RPMI8226 (cell line): Measurements from ENCODE around the gene ZNF276.
A peak's percentile ranks its signal among the peaks of the same experiment; 100 is the strongest.
"Not testable (repeated sequence)": the region's sequence is repeated elsewhere in the genome, so short reads cannot be mapped to it uniquely, and the experiment has no call there.

Experiments used
- DNase-seq: peaks from one replicate; pipeline ENCODE4 v3.0.0-alpha.2; 2015

Gene ZNF276

DNA sequence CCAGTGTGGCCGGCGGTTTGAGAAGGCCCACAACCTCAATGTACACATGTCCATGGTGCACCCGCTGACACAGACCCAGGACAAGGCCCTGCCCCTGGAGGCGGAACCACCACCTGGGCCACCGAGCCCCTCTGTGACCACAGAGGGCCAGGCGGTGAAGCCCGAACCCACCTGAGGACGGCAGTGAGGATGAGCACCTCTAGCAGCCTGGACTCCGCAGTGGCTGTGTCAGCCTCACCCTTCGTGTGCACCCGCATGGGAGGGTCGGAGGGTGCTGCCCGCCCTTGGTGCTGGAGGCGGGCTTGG, 16.7 kb downstream of the ZNF276 start:
- DNase-seq: no peak

DNA sequence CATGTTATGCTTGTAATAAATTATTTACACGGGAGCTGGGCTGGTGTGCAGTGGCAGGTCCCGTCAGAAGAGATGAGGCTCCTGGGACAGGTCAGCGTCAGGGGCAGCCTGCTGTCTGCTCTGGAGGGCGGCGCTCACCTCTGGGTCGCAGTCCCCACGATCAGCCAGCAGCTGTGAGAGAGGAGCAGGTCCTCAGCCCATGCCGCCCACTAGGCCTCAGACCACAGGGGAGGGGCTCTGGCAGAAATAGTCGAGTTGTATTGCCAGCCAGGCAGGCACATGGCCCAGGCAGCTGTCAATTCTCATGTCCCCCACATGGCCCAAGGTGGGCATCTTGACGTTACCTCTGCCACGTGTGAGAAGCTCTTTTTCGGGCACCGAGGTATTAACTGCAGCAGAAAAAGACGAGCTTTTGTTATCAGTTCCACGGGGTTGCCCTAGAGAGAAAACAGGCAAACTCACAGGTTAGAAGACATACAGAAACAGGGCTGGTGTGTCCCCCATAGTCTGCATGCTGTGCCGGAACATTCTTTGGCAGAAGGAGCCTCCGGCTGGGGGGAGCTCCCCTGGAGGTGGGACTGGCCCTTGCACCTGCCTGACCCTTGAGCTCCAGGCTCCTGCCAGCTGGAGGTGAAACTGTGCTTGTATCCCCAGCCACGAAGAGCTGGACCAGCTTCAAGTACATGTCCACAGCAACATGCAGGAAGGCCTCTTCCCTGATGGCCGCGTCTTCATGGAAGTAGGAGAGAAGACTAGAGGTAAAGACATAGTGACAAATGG, 17.4 kb downstream of the ZNF276 start:
- DNase-seq: no peak

DNA sequence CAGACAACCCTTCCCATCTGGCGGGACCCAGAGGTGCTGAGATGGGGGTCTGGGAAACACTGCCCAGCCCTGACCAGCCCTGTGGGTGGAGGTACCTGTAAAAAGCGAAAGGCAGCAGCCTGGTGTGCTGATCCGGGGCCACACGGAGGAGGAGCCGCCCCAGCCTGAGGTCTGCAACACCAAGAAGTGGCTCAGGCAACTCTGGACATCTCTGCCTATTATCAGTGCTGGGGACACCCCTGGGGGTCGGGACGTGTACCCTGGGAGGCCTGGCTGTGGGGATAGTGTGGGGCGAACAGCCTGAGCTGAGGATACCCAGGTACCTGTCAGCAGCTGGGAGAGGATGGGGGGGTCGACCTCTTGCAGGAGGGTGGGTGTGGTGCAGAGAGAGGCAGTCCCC, 18.0 kb downstream of the ZNF276 start:
- DNase-seq: no peak

DNA sequence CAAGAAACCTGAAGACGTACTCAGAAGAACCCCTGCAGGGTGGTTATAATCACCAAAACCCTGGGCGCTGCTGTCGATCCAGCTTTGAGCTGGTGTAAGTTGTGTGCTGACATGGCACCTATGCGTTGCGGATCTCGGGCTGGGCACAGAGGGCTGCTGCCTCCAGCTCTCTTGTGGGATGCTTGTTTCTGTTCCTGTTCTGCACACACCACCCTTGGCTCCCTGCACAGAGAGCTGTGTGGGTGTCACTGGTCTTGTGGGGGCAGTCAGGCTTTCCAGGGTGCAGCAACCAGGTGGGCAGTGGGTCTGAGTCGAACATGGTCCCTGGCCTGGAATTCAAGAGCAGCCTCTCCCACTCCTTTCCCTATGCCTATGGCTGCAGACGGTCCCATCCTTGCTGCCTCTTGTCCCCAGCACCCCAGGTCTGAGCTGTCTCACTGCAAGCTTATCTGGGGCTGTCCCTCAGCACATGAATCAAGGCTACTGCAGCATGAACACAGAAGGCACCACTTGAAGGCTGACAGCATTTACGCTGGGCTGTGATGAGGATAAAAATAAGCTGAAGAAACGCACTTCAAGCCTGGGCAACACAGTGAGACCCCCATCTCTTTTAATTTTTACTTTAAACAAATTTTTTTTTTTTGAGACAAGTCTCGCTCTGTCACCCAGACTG, 20.1 kb downstream of the ZNF276 start:
- DNase-seq: no peak

DNA sequence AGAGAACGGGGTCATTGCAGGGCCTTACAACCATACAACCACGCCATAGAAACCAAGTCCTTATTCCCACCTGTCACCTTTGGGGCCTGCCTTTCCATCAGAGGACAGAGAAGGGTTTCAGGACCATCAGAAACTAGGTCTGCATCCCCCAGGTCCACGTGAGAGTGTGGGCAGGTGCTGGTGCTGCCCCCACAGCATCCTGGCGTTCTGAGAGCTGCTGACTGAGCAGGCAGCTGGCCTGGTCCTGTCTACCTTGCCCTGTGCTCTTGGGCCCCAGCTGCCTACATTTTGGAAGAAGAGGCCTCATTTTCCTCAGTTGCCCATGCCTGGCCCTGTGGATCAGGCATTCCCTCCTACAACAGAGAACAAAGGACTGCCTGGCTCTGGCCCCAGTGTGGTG, 21.6 kb downstream of the ZNF276 start:
- no peak for DNase-seq

DNA sequence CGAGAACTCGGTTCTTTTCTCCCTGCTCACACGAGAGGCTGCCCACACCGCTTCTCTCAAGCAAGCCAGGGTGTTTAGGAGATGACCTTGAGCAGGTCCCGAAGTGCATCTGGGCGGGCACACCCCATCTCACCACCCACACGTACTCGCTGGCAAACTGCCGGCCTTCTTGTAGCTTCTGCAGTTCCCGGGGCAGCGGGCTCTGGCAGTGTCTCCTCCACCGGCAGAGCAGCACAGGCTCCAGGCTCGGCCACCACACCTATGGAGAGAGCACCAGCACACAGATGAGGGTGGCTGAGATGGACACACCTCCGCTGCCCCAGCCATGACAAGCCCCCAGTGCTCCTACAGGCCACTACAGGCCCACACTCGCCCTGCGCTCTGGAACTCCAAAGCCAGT, 23.5 kb downstream of the ZNF276 start:
- no peak for DNase-seq

DNA sequence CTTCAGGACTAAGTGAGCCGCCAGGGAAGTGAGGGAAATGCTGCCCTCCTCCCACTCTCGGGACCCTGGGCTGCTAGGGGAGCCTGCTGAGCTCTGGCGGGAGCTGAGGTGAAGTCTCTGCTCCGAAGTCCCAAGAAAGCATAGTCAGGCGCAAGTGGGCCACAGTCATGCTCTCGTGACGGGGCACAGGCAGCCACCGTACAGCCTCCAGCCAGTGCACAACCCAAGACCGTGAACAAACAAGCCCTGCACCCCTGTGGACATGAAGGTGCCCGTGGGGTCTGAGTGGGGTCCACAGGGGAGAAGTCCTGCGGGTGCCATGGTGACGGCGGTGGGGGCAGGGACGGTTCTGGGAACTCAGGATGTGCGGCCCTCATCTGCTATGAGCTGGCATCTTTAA, 24.7 kb downstream of the ZNF276 start:
- DNase-seq: no peak

DNA sequence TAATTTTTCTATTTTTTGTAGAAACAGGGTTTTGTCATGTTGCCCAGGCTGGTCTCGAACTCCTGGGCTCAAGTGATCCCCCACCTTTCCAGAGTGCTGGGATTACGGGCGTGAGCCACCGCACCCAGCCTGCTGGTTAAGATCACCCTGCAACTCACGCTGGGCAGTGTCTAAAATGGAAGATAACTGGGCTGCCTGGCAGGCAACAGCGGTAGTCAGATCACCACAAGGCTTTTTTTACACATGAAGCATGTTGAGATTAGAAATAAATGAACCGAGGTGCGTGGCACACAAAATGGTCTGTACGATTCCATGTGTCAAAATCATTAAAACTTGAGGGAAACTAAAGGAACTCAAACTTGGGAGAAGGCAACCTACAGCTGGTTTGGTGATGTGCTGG, 26.7 kb downstream of the ZNF276 start:
- no peak for DNase-seq

DNA sequence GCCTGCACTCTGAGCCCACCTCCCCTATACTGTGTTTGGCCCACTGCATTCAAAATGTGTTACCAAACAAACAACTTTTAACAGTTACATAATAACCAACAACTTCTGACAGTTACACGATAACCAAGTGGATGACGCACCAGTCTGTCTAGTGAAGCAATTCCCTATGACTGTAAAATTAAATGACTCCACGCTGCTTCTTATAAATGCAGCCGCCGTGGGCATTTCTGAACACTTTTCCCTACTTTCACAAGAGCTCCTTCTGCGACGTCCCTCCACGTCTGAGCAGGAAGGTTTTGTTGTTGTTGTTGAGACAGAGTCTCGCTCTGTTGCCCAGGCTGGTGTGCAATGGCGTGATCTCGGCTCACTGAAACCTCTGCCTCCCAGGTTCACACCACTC, 27.6 kb downstream of the ZNF276 start:
- DNase-seq: no peak

DNA sequence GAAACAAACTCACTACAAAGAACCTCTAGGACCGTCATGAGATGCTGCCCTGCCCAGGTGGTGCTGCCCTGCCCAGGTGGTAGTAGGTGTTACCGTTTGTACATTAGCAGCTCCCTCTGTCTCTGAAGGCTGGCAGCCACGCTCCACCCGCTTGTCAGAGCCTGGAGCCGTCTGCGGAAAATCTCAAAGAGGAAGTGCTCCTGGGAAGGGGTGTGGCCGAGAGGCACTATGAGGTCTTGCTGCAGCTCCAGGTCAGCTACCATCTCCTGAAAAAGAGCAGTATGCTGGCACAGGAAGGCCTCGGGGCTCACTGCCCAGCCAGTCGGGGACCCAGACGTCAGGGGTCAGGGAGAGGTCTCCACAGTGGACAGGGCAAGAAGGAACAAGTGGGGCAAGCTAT, 28.3 kb downstream of the ZNF276 start:
- no peak for DNase-seq

DNA sequence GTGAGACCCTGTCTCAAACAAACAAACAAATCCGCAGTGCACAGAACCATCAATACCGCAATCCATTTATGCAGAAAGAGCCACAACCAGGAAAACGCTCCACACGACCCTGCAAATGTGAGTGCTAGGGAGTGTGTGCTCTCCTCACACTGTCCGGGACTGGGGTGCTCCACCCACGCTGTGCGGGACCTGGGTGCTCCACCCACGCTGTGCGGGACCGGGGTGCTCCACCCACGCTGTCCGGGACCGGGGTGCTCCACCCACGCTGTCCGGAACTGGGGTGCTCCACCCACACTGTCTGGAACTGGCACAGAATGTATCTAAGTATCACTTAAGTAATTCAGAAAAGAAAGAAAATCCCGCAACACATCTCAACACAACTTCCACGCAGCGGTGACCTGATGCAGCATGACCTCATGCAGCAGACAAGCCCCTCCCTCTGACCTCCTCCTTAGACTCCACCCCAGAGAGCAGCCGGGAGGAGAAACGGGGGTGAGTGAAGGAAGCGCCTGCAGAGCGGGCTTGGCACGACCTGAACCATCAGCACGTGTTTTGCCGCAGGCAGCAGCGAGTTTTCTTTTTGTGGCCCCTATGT, 38.5 kb downstream of the ZNF276 start:
- no peak for DNase-seq

DNA sequence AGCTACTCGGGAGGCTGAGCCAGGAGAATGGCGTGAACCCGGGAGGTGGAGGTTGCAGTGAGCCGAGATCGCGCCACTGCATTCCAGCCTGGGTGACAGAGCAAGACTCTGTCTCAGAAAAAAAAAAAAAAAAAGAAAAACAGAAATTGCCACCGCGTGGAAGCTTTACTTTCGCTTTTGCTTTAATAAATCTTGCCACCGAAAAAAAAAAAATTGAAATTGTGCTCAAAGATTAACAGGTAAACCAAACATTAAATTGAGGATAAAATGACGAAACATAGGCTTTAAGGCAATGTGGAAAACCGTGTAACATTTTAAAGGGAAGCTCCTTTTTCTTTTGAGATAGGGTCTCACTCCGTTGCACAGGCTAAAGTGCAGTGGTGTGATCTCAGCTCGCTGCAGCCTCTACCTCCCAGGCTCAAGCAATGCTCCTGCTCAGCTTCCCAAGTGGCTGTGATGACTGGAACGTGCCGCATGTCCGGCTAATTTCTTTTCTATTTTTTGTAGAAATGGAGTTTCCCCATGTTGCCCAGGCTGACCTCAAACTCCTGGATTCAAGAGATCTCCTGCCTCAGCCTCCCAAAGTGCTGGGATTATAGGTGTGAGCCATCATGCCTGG, 40.1 kb downstream of the ZNF276 start:
- DNase-seq: no peak

DNA sequence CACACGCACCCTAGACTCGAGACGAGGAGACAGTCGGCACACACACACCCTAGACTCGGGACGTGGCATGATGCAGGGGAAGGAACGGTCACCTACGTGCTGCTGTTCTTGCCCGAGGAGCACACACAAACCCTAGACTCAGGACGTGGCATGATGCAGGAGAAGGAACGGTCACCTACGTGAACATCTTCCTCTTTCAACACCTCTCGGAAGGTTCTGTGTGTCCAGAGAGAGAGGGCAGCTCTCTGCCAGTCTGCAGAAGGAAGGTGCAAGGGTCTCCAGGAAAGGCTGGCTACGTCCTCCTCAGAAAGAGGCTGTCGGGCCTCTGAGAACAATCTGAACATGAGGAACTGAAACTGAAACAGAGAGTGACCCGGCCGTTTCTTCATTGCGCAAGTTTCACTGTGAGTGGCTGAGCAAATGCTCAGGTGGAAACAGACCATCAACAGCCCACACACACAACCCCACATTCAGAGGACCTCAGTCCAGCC, 43.4 kb downstream of the ZNF276 start:
- DNase-seq: peak; percentile 91

DNA sequence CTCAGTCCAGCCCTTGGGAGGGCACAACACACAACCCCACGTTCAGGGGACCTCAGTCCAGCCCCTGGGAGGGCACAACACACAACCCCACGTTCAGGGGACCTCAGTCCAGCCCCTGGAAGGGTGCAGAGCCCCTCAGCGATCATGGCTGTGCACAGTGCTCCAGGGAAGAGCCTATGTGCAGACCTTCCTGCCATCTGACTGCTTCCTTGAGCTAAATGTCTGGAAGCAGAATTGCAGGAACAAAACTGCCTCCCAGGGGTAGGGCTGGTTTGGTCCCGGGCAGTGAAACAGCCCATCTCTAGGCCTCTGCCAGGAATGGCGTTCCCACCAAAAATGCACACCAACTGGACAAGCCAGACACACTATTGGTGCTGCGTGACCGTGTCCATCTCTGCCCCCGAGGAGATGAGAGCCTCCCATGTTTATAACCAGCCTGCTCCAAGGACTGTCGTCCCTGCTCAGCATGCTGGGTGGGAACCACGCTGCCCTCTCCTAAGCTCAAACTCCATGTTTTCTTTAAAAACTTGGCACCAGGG, 44.0 kb downstream of the ZNF276 start:
- no peak for DNase-seq

DNA sequence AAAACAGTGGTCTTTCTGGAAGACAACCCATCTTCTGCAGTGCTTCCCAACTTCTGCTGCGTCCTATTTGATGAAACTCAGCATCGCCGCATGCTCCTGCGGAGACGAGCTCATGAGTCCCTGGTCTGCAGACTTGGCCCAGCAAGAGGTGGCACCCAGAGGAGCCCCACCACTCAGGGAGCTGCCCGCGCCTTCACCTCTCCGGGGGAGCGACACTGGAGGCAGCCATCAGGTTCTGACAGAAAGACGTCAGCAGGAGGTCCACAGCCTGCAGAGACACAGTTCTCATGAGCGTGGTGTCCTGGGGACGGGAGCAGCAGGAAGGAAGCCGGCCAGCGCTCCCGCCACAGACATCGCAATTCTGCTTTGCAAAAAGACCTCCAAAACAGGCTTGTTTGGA, 49.0 kb downstream of the ZNF276 start:
- no peak for DNase-seq

DNA sequence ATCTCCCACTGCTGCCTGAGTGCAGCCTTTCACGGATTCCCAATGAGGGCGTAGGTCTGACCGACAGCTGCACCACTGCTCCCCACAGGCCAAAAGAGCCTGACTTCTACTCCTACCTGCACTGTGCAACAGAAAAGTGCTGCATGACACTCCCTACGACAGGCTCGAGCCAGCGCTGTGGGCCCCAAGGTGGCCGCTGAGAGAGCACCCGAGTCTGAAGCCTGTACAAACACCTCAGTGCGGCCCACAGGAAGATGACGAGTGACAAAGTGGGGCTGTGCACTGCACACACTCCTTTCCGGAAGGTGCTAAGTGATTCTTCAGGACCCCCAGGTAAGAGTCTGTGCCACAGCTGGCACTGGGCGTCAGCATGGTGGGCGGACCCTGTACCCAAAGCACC, 53.9 kb downstream of the ZNF276 start:
- no peak for DNase-seq

DNA sequence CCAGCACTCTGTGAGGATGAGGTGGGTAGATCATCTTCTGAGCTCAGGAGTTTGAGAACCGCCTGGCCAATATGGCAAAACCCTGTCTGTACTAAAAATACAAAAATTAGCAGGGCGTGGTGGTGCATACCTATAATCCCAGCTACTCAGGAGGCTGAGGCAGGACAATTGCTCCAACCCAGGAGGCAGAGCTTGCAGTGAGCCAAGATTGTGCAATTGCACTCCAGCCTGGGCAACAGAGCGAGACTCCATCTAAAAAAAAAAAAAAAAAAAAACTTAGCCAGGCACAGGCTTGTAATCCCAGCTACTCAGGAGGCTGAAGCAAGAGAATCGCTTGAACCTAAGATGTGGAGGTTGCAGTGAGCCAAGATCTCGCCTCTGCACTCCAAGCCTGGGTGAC, 56.9 kb downstream of the ZNF276 start:
- not testable (repeated sequence) for DNase-seq

DNA sequence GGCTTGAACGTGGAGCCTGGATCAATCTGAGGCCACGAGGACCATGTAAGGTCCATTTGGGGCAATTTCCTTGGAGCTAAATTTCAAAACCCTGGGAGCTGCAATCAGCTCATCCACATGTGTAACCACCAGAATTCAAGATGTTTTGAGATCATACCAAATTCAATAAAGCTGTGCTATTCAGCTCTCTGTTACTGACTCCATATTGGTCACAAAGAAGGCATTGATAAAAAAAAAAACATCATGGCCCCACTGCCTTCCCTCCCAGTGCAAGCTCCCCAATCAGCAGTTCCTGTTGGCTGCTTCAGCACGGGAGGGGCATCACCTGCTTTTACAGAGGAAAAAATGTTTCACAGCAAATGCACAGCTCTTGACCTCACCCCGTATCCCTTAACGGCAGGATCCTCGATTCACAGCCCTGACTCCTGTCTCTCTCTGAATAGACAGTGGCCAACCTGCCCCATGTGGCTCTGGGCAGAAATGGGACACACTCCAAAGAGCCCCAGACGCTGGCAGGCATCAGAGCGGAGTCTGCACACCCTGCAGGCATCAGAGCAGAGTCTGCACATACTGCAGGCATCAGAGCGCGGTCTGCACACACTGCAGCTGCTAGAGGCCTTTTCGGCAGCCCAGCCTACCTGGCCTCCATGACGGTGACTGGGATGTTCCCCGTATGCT, 58.0 kb downstream of the ZNF276 start:
- no peak for DNase-seq

DNA sequence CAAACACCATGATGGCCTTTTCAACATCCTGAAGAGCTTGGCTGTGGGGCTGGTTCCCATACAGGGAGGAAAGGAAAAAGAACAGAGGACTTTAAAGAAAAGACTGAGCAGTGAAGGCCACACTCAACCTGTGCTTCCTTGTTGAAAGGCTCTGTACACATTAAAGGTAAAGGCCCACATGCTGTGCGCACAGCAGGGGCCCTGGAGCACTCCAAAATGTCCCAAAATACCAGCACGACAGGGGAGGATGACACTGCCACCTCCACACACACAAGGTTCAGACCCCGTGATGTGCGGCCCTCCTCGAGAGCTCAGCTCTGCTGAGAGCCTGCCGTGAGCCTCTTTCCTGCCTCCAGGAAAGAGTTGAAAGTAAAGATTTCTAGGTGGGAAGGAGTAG, 58.6 kb downstream of the ZNF276 start:
- DNase-seq: no peak

DNA sequence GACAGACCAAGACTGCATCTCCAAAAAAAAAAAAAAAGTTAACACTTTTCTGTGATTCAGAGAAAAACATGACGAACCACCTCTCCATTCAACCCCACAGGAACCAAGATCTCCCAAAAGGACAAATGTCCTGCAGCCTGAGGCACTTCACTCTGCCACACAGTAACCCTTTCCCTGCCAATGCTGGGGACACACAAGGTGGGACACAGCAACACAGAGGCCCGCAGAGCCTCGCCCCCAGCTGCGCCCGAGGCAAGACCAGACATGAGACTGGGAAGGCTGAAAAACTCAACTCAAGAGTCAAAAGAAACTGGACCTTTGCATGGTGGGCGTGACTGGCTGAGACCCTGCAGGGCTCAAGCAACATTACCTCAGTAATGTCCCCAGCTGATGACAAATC, 61.2 kb downstream of the ZNF276 start:
- no peak for DNase-seq

DNA sequence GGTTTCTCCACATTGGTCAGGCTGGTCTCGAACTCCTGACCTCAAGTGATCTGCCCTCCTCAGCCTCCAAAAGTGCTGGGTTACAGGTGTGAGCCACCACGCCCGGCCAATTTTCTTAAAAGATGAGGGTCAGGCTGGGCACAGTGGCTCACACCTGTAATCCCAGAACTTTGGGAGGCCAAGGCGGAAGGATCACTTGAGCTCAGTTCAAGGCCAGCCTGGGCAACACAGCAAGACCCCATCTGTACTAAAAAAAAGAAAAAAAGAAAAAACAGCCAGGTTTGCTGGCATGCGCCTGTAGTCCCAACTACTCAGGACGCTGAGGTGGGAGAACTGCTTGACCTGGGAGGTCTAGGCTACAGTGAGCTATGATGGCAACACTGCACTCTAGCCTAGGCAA, 62.6 kb downstream of the ZNF276 start:
- DNase-seq: not testable (repeated sequence)

DNA sequence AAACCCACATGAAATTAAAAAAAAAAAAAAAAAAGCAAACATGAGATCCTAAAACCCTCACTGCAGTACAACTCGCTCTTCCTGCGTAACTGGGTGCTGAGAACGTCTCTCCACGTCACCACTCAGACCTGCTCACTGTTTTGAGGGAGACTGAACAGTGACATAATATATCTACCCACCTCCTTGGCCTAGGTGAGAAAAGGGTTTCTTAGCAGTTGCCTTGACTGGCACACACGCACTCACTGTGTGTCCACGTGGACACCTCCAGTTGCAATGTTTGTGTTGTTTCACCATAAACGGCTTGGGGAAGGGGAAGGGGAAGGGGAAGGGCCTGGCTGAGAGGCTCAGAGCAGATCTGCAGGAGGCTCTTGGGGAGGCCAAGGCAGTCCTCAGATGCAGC, 63.1 kb downstream of the ZNF276 start:
- no peak for DNase-seq

DNA sequence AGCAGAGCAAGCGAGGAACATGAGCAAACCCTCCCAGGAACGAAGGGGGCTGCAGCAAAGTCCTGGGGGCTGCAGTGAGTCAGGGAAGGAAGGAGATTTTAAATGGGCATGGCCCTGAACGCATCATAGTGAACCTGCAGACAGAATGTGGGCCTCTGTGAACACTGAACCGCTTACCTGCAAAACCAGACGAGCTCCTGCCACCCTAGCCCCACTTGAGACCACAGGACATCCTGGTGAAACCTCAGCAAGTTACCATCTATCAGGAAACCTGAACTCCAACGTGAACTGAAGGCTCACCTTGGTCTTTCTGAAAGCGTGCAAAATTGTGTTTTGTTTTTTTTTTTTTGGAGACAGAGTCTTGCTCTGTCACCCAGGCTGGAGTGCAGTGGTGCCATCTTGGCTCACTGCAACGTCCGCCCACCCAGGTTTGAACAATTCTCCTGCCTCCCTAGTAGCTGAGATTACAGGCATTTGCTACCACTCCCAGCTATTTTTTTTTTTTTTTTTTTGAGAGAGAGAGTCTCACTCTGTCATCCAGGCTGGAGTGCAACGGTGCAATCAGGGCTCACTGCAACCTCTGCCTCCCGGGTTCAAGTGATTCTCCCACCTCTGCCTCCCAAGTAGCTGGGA, 64.3 kb downstream of the ZNF276 start:
- DNase-seq: no peak
